Liver (tissue), 3 donors: ENCODE measurements around the gene CPED1.

Experiments used
- EGR1 ChIP-seq, 2 donors: IDR thresholded peaks; 2 replicates each; pipeline ENCODE4 v1.6.1; 2016 to 2018; ENCODE audit warnings: antibody characterized with exemption in 2 of 2, low read depth in 2 of 2
- FOXA1 ChIP-seq: IDR thresholded peaks from 2 replicates; pipeline ENCODE4 v1.6.1; 2016; ENCODE audit warnings: antibody characterized with exemption
- GABPA ChIP-seq, 2 donors: IDR thresholded peaks in 1 of 2; conservative IDR thresholded peaks in 1 of 2; 2 replicates each; pipeline ENCODE4 v1.6.1; 2016; ENCODE audit warnings: antibody characterized with exemption in 2 of 2, mild to moderate bottlenecking in 1 of 2, moderate library complexity in 1 of 2
- HNF4A ChIP-seq, 2 donors: conservative IDR thresholded peaks; 2 replicates each; pipeline ENCODE4 v1.6.1; 2016; ENCODE audit warnings: antibody characterized with exemption in 2 of 2, mild to moderate bottlenecking in 2 of 2
- JUND ChIP-seq, 2 donors: IDR thresholded peaks; 2 replicates each; pipeline ENCODE4 v1.6.1; 2016; ENCODE audit warnings: antibody characterized with exemption in 2 of 2
- MAX ChIP-seq: IDR thresholded peaks from 2 replicates; pipeline ENCODE4 v1.6.1; 2016; ENCODE audit warnings: antibody characterized with exemption
- NR2F2 ChIP-seq: IDR thresholded peaks from 2 replicates; pipeline ENCODE4 v1.6.1; 2016; ENCODE audit warnings: antibody characterized with exemption
- RAD21 ChIP-seq, 2 donors: IDR thresholded peaks; 2 replicates each; pipeline ENCODE4 v1.6.1; 2016; ENCODE audit warnings: antibody characterized with exemption in 2 of 2, mild to moderate bottlenecking in 2 of 2
- SP1 ChIP-seq: IDR thresholded peaks from 2 replicates; pipeline ENCODE4 v1.6.1; 2018; ENCODE audit warnings: antibody characterized with exemption, mild to moderate bottlenecking
- TAF1 ChIP-seq: conservative IDR thresholded peaks from 2 replicates; pipeline ENCODE4 v1.6.1; 2016; ENCODE audit warnings: antibody characterized with exemption, mild to moderate bottlenecking
- YY1 ChIP-seq: IDR thresholded peaks from 2 replicates; pipeline ENCODE4 v1.6.1; 2016; ENCODE audit warnings: antibody characterized with exemption, mild to moderate bottlenecking
- TF ChIP-seq, protein P1 (sequence below): fragments of 150-350 bp; IDR thresholded peaks from 2 replicates; pipeline ENCODE4 v1.5.1; 2017; ENCODE audit warnings: improper control_type of control experiment, low read depth, low read length; ENCODE audit not compliant: missing input control
- TF ChIP-seq, protein P2 (sequence below): IDR thresholded peaks from 2 replicates; pipeline ENCODE4 v1.6.1; 2016; ENCODE audit warnings: antibody characterized with exemption, mild to moderate bottlenecking
- TF ChIP-seq, protein P3 (sequence below): IDR thresholded peaks from 2 replicates; pipeline ENCODE4 v1.6.1; 2016; ENCODE audit warnings: antibody characterized with exemption
- donor health status: healthy.
- donor health status: healthy.

- TF ChIP-seq RAD21 (IDR thresholded peaks at IDR 0.05) (no peak), TAF1 (no peak), FOXA1 (no peak), GABPA (IDR thresholded peaks at IDR 0.05 in 1 of 2, conservative IDR thresholded peaks at IDR 0.05 in 1 of 2) (no peak), YY1 (no peak), MAX (no peak), JUND (IDR thresholded peaks at IDR 0.05) (no peak), SP1 (no peak), HNF4A (conservative IDR thresholded peaks at IDR 0.05) (no peak), NR2F2 (no peak), EGR1 (IDR thresholded peaks at IDR 0.05; ENCODE audit: low read depth in 2 of 2) (no peak)
- TF ChIP-seq, protein P1, sequence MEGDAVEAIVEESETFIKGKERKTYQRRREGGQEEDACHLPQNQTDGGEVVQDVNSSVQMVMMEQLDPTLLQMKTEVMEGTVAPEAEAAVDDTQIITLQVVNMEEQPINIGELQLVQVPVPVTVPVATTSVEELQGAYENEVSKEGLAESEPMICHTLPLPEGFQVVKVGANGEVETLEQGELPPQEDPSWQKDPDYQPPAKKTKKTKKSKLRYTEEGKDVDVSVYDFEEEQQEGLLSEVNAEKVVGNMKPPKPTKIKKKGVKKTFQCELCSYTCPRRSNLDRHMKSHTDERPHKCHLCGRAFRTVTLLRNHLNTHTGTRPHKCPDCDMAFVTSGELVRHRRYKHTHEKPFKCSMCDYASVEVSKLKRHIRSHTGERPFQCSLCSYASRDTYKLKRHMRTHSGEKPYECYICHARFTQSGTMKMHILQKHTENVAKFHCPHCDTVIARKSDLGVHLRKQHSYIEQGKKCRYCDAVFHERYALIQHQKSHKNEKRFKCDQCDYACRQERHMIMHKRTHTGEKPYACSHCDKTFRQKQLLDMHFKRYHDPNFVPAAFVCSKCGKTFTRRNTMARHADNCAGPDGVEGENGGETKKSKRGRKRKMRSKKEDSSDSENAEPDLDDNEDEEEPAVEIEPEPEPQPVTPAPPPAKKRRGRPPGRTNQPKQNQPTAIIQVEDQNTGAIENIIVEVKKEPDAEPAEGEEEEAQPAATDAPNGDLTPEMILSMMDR: no peak
- TF ChIP-seq, protein P2, sequence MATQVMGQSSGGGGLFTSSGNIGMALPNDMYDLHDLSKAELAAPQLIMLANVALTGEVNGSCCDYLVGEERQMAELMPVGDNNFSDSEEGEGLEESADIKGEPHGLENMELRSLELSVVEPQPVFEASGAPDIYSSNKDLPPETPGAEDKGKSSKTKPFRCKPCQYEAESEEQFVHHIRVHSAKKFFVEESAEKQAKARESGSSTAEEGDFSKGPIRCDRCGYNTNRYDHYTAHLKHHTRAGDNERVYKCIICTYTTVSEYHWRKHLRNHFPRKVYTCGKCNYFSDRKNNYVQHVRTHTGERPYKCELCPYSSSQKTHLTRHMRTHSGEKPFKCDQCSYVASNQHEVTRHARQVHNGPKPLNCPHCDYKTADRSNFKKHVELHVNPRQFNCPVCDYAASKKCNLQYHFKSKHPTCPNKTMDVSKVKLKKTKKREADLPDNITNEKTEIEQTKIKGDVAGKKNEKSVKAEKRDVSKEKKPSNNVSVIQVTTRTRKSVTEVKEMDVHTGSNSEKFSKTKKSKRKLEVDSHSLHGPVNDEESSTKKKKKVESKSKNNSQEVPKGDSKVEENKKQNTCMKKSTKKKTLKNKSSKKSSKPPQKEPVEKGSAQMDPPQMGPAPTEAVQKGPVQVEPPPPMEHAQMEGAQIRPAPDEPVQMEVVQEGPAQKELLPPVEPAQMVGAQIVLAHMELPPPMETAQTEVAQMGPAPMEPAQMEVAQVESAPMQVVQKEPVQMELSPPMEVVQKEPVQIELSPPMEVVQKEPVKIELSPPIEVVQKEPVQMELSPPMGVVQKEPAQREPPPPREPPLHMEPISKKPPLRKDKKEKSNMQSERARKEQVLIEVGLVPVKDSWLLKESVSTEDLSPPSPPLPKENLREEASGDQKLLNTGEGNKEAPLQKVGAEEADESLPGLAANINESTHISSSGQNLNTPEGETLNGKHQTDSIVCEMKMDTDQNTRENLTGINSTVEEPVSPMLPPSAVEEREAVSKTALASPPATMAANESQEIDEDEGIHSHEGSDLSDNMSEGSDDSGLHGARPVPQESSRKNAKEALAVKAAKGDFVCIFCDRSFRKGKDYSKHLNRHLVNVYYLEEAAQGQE: no peak
- TF ChIP-seq, protein P3, sequence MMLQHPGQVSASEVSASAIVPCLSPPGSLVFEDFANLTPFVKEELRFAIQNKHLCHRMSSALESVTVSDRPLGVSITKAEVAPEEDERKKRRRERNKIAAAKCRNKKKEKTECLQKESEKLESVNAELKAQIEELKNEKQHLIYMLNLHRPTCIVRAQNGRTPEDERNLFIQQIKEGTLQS: no peak
Observed at GRCh38 chr7:121180436-121181063, 192.0 kb downstream of the CPED1 start.
